HG03066 (cell line): Measurements from ENCODE around the gene ITPK1.

Experiments used
- ATAC-seq: cut with Tn5 transposase; IDR thresholded peaks from one replicate; pipeline ENCODE4 v1.9.1; 2021; ENCODE audit warnings: low read depth; ENCODE audit not compliant: unreplicated experiment

The ITPK1 gene

GRCh38 chr14:92931681-92932447, 183.9 kb downstream of the ITPK1 start:
- no peak for ATAC-seq

GRCh38 chr14:92930737-92931602, 184.8 kb downstream of the ITPK1 start:
- ATAC-seq = no peak

- no peak for ATAC-seq
Measured at GRCh38 chr14:92929689-92930608, 185.8 kb downstream of the ITPK1 start.

GRCh38 chr14:92928961-92929688, 186.6 kb downstream of the ITPK1 start:
- no peak for ATAC-seq

GRCh38 chr14:92928258-92928629, 187.5 kb downstream of the ITPK1 start:
- ATAC-seq = no peak

- ATAC-seq = no peak
Measured at GRCh38 chr14:92927349-92928257, 188.1 kb downstream of the ITPK1 start.

GRCh38 chr14:92926931-92927330, 188.8 kb downstream of the ITPK1 start:
- ATAC-seq = no peak

- ATAC-seq = no peak
Measured at GRCh38 chr14:92926180-92926845, 189.4 kb downstream of the ITPK1 start.

- ATAC-seq = no peak
Measured at GRCh38 chr14:92925446-92925845, 190.3 kb downstream of the ITPK1 start.

- ATAC-seq = no peak
Measured at GRCh38 chr14:92924247-92924646, 191.5 kb downstream of the ITPK1 start.

GRCh38 chr14:92923744-92924103, 192.0 kb downstream of the ITPK1 start:
- no peak for ATAC-seq

- ATAC-seq = no peak
Measured at GRCh38 chr14:92922883-92923743, 192.6 kb downstream of the ITPK1 start, which contains the start of gene CHGA. Gene CHGA, plus strand, starts transcription at chr14:92923150. Its CDS starts 210 bp downstream, at chr14:92923360.

- ATAC-seq = no peak
Measured at GRCh38 chr14:92922155-92922735, 193.5 kb downstream of the ITPK1 start.

- ATAC-seq = no peak
Measured at GRCh38 chr14:92920001-92920400, 195.7 kb downstream of the ITPK1 start.

GRCh38 chr14:92917956-92918355, 197.8 kb downstream of the ITPK1 start:
- no peak for ATAC-seq

- ATAC-seq = no peak
Measured at GRCh38 chr14:92917041-92917940, 198.4 kb downstream of the ITPK1 start.
